CD4-positive, alpha-beta T cell treated with Interferon gamma for 1 hour (primary cell): ENCODE data around the gene DNAJC10.
"Not testable (repeated sequence)": the region's sequence is repeated elsewhere in the genome, so short reads cannot be mapped to it uniquely, and the experiment has no call there.

Experiments
- DNase-seq: peaks from one replicate; pipeline ENCODE4 v3.0.0-alpha.2; 2020

DNAJC10 gene

DNA sequence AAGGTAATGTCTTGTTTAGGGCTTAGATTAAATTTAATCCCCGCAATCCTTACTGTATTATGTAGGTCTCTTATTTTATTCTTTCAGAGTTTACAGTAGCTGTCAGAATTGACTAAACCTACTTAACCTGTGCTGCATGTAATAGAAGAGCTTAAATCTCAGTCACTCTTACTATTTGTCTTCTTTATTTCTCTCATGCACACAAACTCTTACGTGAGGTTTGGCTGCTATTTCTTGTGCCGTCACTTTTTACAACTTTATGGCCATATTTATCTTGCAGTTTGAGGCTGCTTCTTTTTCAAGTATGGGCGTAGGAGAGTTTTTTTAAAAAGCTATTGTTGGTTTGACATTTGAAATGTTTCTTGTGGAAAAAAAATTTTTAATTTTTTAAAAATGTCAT, 12.0 kb downstream of the DNAJC10 start:
- no peak for DNase-seq

DNA sequence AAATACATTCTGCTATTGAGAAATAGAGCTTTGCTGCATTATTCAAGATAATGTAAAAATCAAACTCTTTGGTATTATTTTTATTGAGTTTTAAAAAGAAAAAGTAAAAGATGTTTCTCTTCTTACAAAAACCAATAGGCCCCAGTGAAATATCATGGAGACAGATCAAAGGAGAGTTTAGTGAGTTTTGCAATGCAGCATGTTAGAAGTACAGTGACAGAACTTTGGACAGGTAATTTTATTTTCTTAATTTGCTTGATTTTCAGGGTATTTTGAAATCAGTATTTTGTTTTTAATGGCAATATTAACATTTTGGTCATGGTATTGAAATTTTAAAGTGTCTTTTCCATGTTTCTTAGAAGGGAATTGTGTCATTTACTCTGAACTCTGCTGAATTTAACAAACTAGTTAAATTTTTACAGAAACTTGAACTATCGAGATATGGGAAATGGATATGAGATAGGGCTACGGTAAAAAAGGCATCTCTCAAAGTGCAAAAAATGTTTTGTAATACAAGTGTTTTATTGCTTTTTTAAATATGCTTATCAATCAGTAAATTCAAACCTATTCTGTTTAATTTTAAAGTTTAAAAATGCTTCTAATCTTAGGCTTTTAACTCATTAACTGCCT, 13.8 kb downstream of the DNAJC10 start:
- no peak for DNase-seq

DNA sequence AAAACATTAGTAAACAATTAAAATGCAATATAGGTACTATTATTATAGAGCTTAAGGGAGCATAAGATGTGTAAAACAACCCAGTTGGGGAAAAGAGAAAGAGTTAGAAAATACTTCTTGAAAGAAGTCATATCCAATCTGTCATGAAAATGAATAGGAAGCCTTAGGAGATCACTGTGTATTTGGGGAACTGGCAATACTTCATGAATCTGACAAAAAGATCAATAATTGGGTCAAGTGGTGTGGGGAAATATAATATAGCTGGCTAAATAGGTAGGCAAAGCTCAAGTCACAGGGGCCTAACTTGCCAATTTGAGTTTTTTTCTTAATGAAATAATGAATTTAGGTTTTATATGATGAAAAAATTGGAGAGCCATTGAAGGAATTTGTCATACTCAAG, 14.4 kb downstream of the DNAJC10 start:
- no peak for DNase-seq

DNA sequence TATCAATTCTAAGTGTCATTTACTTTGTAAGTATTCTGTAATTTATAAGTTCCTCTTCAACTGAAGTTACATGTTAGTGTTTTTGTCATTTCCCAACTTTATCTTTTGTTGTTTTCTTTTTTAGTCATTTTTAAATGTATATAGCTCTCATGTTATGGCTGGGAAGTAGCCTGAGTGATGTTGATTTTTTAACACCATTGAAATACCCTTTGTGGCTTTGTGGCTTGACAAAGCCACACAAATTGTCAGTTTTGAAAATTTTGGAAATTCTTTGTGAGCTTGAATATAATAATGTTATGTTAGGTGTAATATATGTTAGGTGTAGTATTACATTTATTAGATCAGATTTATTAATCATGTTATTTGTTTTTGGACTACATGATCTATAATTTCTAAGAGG, 16.7 kb downstream of the DNAJC10 start:
- no peak for DNase-seq

DNA sequence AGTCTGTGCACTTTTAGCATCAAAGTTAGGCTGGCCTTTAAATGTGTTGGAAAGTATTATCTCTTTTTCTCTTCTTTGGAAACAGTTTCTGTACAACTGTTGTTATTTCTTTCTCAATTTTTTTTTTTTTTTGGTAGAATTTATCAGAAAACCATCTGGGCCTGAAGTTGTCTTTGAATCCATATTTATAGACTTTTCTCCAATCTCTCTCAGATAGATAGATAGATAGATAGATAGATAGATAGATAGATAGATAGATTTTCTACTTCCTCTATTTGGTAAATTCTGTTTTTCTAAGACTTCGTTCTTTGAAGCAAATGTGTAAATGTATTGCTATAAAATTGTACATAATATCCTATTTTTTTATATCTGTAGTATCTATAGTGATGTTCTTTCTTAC, 17.5 kb downstream of the DNAJC10 start:
- DNase-seq = no peak

DNA sequence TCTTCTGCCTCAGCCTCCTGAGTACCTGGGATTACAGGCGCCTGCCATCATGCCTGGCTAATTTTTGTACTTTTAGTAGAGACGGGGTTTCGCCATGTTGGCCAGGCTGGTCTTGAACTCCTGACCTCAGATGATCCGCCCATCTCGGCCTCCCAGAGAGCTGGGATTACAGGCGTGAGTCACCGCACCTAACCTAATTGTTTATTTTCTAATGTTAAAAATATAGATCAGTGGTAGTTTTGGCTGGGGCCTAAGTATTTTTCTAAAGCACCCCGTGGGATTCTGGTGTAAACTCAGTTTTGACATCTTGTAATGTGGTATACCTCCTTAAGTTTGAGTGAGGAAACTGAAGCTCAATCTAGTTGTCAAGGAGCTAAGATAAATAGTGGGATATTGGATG, 20.8 kb downstream of the DNAJC10 start:
- not testable (repeated sequence) for DNase-seq

DNA sequence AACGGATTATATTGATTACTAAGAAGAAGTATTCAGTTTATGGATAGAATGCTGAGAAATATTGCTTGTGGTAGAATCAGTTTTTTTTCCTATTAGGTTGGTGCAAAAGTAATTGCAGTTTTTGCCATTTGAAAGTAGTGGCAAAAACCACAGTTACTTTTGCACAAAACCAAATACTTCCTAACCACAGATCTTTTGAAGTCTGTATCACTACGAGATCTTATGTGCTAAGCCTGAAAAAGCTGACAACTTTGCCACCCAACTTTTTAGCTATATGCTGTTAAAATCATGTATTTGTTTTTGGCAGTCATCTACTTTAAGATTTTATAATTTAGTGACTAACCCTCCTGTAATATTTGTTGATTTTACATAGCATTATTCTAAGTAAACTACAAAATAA, 24.6 kb downstream of the DNAJC10 start:
- no peak for DNase-seq

DNA sequence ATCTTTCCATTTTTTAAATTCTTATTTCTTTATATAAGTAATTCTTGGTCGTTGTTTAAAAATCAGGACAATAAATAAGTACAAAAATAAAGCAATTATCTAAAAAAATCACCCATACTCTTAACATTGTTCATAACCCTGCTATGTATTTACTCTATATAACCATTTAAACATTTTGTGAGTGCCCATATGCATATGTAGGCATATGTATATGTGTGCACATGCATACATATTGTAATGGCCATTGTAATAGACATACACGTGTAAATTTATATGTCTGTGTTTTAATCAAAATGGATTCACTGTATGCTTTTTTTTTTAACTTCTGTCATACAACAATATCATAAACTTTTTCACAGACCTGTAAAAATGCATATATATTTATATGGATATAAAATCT, 25.6 kb downstream of the DNAJC10 start:
- DNase-seq = no peak

DNA sequence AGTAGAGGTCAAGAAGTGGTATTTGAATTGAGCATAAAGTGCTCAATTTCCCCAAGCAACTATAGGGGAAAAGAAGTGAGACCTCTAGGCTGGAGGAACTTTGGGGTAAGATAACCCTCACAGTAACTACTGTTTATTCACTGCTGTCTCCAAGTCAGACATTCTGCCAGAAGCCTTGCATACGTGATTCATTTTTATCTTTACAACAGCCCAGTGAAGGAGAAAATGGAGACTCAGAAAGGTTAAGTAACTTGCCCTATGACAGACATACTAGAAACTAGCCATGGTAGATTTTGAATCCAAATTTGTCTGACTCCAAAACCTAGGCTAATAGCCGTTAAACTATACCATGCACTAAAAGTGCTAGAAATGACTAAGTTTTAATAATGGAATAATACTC, 28.4 kb downstream of the DNAJC10 start:
- DNase-seq = no peak

DNA sequence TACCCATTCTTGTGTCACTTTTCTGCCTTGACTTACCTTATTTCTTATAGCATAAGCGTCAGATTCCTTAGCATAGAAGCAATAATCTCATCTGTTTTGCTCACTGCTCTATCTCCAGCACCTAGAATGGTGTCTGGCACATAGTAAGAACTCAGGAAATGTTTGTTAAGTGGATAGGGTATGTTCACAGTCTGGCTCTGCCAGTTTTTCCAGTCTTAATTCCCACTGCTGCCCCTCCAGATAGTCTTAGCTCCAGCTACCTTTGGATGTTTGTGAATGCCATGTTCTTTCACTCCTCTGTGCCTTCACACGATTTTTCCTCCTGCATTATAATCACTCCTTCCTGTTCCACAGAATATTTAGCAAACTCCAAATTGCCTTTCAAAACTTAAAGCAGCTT, 29.0 kb downstream of the DNAJC10 start:
- DNase-seq = no peak

DNA sequence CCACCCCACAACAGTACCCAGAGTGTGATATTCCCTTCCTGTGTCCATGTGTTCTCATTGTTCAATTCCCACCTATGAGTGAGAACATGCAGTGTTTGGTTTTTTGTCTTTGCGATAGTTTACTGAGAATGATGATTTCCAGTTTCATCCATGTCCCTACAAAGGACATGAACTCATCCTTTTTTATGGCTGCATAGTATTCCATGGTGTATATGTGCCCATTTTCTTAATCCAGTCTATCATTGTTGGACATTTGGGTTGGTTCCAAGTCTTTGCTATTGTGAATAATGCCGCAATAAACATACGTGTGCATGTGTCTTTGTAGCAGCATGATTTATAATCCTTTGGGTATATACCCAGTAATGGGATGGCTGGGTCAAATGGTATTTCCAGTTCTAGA, 29.8 kb downstream of the DNAJC10 start:
- not testable (repeated sequence) for DNase-seq

DNA sequence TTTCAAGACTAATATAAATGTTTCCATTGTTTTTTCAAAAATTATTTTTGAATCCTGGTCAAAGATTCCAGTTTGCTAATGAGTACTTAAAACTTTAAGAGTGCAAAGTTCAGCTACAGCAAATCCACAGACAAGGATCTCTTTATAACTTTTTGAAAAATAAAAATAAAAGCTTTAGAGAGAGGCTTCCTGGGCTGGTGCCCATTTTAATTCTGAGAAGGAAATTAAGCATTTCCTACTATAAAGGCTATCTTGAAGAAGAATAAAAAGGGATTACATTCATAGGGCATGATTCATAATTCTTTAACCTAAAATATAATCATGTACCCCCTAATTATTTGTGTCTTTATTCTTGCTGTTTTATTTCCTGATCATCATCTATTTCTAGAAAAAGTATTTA, 38.2 kb downstream of the DNAJC10 start:
- no peak for DNase-seq

DNA sequence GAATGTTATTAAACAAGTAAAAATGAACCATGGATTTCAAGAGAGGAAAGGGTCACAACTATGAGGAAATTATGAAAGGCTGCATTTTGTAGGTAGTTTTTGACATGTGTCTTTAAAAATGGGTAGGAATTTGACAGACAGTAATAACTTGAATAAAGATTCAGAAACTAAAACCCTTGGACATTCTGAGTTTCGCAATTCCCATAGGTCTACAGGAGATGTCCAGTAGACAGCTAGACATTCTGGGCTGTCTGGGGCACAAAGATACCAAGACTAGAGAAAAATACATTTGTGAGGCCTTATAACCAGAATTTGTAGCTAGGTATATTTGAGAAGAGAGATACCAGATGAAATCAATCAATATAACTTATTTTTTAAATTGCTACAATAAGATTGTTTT, 42.3 kb downstream of the DNAJC10 start:
- no peak for DNase-seq

DNA sequence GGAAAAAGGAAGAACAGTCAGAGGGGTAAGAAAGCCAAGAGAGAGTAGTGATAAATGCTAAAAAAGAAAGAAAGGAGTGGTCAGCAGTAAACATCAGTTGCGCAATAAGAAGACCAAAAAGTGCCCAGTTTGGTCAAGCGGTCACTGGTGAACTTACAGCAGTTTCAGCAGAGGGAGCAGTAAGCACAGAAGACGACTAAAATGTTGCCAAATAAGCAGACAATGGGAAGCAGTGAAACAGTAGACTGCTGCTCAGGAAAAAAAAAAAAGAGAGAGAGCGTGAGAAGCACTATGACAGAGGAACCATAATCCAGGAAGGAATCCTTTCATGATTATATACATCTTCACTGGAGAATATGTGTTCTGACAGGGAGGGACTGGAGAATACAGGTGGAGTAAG, 45.8 kb downstream of the DNAJC10 start:
- DNase-seq = no peak

DNA sequence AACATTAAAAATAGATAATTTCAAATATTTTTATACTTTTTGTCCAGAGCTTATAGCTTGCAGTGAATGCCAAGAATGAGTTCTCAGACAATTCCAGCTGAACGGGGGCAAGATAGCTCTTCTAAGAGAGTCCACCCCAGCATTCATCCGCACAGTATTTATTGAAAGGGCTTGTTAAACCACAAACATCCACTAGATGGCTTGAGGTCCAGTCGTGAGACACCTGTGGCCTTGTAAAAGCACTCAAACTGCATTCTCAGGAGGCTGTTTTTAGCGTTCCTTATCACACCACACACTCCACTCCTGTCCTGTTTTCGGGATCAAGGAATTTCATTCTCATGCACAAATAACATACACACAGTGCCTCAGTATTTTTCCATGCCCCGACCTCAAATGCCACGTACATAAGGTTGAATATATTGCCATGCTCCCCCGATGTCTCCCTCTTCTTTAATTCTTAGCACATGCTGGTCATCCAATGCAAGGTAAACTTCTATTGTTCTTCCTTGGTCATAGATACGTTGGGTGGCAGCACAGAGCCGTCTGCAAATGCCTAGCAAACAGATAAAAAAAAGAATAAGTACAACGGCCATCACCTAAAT, 47.4 kb downstream of the DNAJC10 start:
- DNase-seq = no peak

DNA sequence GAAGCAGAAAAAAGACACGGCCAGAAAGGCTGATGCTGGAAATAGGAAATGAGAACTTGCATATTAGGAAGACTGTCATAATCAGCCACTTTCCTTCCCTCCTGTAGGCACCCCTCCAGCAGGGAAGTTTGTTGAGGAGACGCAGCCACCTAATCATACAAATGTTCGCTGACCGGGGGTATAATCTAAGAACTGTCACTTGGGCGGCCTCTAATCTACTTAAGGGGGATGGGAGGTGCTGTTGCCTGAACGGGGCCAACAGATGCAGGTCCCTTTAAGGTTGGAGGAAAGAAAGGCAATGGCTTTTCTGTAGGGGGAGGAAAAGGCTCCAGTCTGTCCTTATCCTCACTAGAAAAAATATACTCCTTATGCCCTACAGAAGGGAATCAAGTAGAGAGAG, 50.6 kb downstream of the DNAJC10 start:
- DNase-seq = no peak

DNA sequence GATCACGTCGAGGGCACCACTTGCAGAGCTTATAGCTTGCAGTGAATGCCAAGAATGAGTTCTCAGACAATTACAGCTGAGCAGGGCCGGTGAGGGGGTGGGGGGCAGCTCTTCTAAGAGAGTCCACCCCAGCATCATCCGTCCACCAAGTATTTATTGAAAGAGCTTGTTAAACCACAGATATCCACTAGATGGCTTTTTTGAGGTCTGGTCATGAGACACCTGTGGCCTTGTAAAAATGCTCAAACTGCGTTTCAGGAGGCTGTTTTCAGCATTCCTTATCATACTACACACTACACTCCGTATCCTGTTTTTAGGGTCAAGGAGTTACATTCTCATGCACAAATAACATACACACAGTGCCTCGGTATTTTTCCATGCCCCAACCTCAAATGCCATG, 51.5 kb downstream of the DNAJC10 start:
- no peak for DNase-seq

DNA sequence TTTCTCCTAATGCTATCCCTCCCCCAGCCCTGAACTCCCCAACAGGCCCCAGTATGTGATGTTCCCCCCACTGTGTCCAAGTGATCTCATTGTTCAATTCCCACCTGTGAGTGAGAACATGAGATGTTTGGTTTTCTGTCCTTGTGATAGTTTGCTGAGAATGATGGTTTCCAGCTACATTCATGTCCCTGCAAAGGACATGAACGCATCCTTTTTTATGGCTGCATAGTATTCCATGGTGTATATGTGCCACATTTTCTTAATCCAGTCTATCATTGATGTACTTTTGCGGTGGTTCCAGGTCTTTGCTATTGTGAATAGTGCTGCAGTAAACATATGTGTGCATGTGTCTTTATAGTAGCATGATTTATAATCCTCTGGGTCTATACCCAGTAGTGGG, 52.9 kb downstream of the DNAJC10 start:
- not testable (repeated sequence) for DNase-seq

DNA sequence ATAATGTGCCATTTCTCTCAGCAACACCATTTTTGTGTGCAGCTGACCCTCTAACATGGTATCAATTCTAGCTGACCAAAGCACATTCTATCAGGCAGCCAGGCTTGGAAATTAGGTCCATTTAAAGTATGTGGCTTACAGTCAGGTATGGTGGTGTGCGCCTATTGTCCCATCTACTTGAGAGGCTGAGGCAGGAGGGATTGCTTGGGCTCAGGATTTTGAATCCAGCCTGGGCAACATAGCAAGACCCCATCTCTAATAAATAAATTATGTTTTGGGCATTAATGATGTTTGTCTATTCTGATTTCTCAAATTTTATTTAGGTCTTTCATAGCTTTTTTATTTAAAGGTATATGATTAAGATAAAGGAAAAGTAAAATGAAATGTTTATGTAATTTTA, 63.3 kb downstream of the DNAJC10 start:
- no peak for DNase-seq

DNA sequence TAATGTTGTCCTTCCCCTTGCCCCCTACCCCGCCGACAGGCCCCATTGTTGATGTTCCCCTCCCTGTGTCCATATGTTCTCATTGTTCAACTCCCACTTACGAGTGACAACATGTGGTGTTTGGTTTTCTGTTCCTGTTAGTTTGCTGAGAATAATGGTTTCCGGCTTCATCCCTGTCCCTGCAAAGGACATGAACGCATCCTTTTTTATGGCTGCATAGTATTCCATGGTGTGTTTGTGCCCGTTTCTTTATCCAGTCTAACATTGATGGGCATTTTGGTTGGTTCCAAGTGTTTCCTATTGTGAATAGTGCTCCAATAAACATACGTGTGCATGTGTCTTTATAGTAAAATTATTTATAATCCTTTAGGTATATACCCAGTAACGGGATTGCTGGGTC, 65.0 kb downstream of the DNAJC10 start:
- DNase-seq = not testable (repeated sequence)

DNA sequence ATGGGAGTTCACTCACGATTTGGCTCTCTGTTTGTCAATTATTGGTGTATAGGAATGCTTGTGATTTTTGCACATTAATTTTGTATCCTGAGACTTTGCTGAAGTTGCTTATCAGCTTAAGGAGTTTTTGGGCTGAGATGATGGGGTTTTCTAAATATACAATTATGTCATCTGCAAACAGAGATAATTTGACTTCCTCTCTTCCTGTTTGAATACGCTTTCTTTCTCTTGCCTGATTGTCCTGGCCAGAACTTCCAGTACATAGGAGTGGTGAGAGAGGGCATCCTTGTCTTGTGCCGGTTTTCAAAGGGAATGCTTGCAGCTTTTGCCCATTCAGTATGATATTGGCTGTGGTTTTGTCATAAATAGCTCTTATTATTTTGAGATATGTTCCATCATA, 66.6 kb downstream of the DNAJC10 start:
- DNase-seq = not testable (repeated sequence)

DNA sequence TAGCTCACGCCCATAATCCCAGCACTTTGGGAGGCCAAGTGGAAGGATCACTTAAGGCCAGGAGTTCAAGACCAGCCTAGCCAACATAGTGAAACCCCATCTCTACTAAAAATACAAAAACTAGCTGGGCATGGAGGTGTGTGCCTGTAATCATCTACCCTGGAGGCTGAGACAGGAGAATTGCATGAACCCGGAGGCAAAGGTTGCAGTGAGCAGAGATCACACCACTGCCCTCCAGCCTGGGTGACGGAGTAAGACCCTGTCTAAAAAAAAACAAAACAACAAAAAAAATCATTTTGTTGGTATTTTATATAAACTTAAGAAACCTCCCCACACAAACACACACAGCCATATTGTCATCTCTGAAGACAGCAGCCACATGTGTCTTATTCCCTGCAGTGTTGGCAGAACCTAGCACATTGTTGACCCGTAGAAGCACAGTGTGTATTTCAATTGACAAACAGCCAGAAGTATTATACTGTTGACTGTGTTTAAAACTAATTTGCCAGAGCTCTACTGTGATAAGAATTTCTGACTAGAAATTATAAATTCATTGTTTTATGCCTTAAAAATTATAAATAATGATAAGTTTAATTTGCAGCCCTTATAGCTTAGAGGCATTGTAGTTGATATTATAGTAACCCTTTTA, 68.1 kb downstream of the DNAJC10 start:
- DNase-seq = no peak

DNA sequence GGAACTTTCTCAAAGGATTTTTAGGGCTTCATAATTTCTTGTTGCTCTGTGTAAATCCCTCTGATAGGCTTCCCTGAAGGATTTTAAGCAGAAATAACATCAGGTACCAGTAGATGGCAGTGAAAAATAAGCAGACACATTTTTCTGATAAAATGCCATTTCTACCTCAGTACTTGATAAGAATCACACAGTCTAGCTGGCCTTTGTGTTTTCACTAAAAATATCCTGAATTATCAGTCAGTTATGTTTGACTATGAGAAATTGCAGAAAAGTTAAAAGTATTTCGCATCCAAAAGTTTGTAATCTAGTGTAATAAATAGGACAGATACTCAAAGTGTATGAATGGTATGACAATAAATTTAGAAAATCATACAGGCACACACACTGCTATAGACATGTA, 68.7 kb downstream of the DNAJC10 start:
- DNase-seq = no peak

DNA sequence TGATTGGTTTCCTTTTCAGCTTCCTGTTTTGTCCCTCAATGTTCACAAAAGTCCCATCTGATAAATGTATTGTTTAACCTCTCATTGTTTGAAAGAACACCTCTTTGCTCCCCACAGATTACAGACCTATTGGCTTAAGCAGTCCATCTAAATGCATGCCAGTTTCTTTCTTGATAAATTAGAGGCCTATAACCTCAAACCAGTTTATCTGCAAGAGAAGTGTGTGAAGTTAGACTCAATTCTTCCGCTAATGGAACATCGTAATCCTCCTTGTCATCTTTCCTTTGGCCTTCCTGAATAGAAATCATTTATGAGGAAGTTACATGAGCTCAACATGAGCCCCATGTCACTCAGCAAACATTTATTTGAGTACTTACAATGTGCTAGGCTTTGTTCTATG, 76.4 kb downstream of the DNAJC10 start:
- DNase-seq = no peak

DNA sequence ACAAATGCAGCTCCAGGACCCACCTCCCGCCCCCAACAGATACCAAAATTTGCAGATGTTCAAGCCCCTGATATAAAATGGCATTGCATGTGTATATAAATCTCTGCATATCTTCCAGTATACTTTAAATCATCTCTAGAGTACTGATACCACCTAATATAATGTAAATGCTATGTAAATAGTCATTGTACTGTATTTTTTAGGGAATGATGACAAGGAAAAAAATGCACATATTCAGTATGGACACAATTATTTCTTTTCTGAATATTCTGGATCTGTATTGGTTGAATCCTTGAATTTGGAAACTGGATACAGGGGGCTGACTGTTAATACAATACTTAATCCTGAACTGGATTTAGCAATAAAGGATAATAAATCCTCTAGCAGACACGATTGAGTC, 82.7 kb downstream of the DNAJC10 start:
- no peak for DNase-seq
